ENCODE measurements around the gene OR10X1. TPM values are rescaled to one million over a fixed set of nuclear protein-coding genes. Genes with fewer than 3 reads are reported as not detected.

OR10X1 gene
- not detected in 2 replicates for total RNA-seq (2014; rRNA removed; shearing (Covaris generic))

- no peak within 1 kb of the TSS for H3K27ac ChIP-seq
- no peaks in the 10 kb centered on the region for H3K4me1 ChIP-seq
- no peaks in the 10 kb centered on the region for H3K27me3 ChIP-seq
- no peak within 1 kb of the TSS for H3K4me3 ChIP-seq
- no peak for DNase-seq
- H3K36me3 ChIP-seq, result no peaks in the 10 kb centered on the region
- H3K9me3 ChIP-seq (replicated peaks), result no peaks in the 10 kb centered on the region
Observed at GRCh38 chr1:158579733-158580132, at the start of gene OR10X1. TSS of gene OR10X1 (minus strand) at chr1:158579899. CDS start at chr1:158579899, 0 bp downstream.

- no peak overlapping the region for H3K27ac ChIP-seq
- H3K27me3 ChIP-seq, result no peaks in the 10 kb centered on the region
- no peaks in the 10 kb centered on the region for H3K36me3 ChIP-seq
- no peaks in the 10 kb centered on the region for H3K9me3 ChIP-seq (replicated peaks)
- H3K4me1 ChIP-seq, result no peaks in the 10 kb centered on the region
- DNase-seq, result no peak
- H3K4me3 ChIP-seq, result no peak overlapping the region
Observed at GRCh38 chr1:158613764-158614163, 34.1 kb upstream of the OR10X1 start.

- H3K27me3 ChIP-seq, result no peaks in the 10 kb centered on the region
- H3K9me3 ChIP-seq (replicated peaks), result no peaks in the 10 kb centered on the region
- no peak overlapping the region for H3K27ac ChIP-seq
- H3K36me3 ChIP-seq, result no peaks in the 10 kb centered on the region
- no peak for DNase-seq
- no peaks in the 10 kb centered on the region for H3K4me1 ChIP-seq
- H3K4me3 ChIP-seq, result no peak overlapping the region
Observed at GRCh38 chr1:158611916-158612315, 32.2 kb upstream of the OR10X1 start.

- DNase-seq, result no peak
- no peaks in the 10 kb centered on the region for H3K27me3 ChIP-seq
- H3K4me1 ChIP-seq, result no peaks in the 10 kb centered on the region
- no peak overlapping the region for H3K27ac ChIP-seq
- H3K4me3 ChIP-seq, result no peak overlapping the region
- H3K9me3 ChIP-seq (replicated peaks), result no peaks in the 10 kb centered on the region
- no peaks in the 10 kb centered on the region for H3K36me3 ChIP-seq
Observed at GRCh38 chr1:158607296-158607695, 27.6 kb upstream of the OR10X1 start.

GRCh38 chr1:158604968-158605367, 25.3 kb upstream of the OR10X1 start, which contains the start of gene OR10Z1:
TSS of gene OR10Z1 (plus strand) at chr1:158605268. CDS start at chr1:158606439, 1,171 bp downstream.
- no peaks in the 10 kb centered on the region for H3K4me1 ChIP-seq
- H3K36me3 ChIP-seq, result no peaks in the 10 kb centered on the region
- DNase-seq, result no peak

GRCh38 chr1:158600735-158601134, 21.0 kb upstream of the OR10X1 start:
- no peaks in the 10 kb centered on the region for H3K4me1 ChIP-seq
- no peak overlapping the region for H3K27ac ChIP-seq
- no peaks in the 10 kb centered on the region for H3K9me3 ChIP-seq (replicated peaks)
- no peaks in the 10 kb centered on the region for H3K36me3 ChIP-seq
- DNase-seq, result no peak
- H3K4me3 ChIP-seq, result no peak overlapping the region
- no peaks in the 10 kb centered on the region for H3K27me3 ChIP-seq

More at GRCh38 chr1:158604968-158605367, 25.3 kb upstream of the OR10X1 start, which contains the start of gene OR10Z1:
- H3K4me3 ChIP-seq, result no peak within 1 kb of the TSS
- no peaks in the 10 kb centered on the region for H3K27me3 ChIP-seq
- no peaks in the 10 kb centered on the region for H3K9me3 ChIP-seq (replicated peaks)
- H3K27ac ChIP-seq, result no peak within 1 kb of the TSS

GRCh38 chr1:158586942-158587341, 7.2 kb upstream of the OR10X1 start:
- DNase-seq, result no peak
- Histone ChIP-seq H3K9me3 (replicated peaks) (no peaks in the 10 kb centered on the region), H3K4me1 (no peaks in the 10 kb centered on the region), H3K4me3 (no peak overlapping the region), H3K27me3 (no peaks in the 10 kb centered on the region), H3K36me3 (no peaks in the 10 kb centered on the region), H3K27ac (no peak overlapping the region)

GRCh38 chr1:158583962-158584361, 4.3 kb upstream of the OR10X1 start:
- H3K4me3 ChIP-seq, result no peak overlapping the region
- H3K4me1 ChIP-seq, result no peaks in the 10 kb centered on the region
- H3K36me3 ChIP-seq, result no peaks in the 10 kb centered on the region
- H3K27ac ChIP-seq, result no peak overlapping the region
- no peaks in the 10 kb centered on the region for H3K9me3 ChIP-seq (replicated peaks)
- DNase-seq, result no peak
- no peaks in the 10 kb centered on the region for H3K27me3 ChIP-seq

GRCh38 chr1:158577561-158577960, 2.1 kb downstream of the OR10X1 start:
- Histone ChIP-seq H3K4me3 (no peak overlapping the region), H3K27ac (no peak overlapping the region), H3K27me3 (no peaks in the 10 kb centered on the region), H3K4me1 (no peaks in the 10 kb centered on the region), H3K9me3 (replicated peaks) (no peaks in the 10 kb centered on the region), H3K36me3 (no peaks in the 10 kb centered on the region)
- no peak for DNase-seq

GRCh38 chr1:158572226-158572625, 7.5 kb downstream of the OR10X1 start:
- Histone ChIP-seq H3K4me3 (no peak overlapping the region), H3K27me3 (no peaks in the 10 kb centered on the region), H3K27ac (no peak overlapping the region), H3K4me1 (no peaks in the 10 kb centered on the region), H3K9me3 (replicated peaks) (no peaks in the 10 kb centered on the region), H3K36me3 (no peaks in the 10 kb centered on the region)
- no peak for DNase-seq

- no peaks in the 10 kb centered on the region for H3K36me3 ChIP-seq
- no peak within 1 kb of the TSS for H3K4me3 ChIP-seq
- H3K27ac ChIP-seq, result no peak within 1 kb of the TSS
- H3K27me3 ChIP-seq, result no peaks in the 10 kb centered on the region
- no peaks in the 10 kb centered on the region for H3K4me1 ChIP-seq
- H3K9me3 ChIP-seq (replicated peaks), result no peaks in the 10 kb centered on the region
- DNase-seq, result no peak
Observed at GRCh38 chr1:158570480-158570879, 9.2 kb downstream of the OR10X1 start, which contains the start of gene OR6P1. TSS of gene OR6P1 (minus strand) at chr1:158570580. CDS start at chr1:158563604, 6,976 bp downstream.

- Histone ChIP-seq H3K4me1 (no peaks in the 10 kb centered on the region), H3K27me3 (no peaks in the 10 kb centered on the region), H3K9me3 (replicated peaks) (no peaks in the 10 kb centered on the region), H3K4me3 (no peak overlapping the region), H3K36me3 (no peaks in the 10 kb centered on the region), H3K27ac (no peak overlapping the region)
- no peak for DNase-seq
Observed at GRCh38 chr1:158564608-158565007, 15.1 kb downstream of the OR10X1 start.

- no peaks in the 10 kb centered on the region for H3K9me3 ChIP-seq (replicated peaks)
- H3K4me1 ChIP-seq, result no peaks in the 10 kb centered on the region
- no peak for DNase-seq
- no peaks in the 10 kb centered on the region for H3K27me3 ChIP-seq
- H3K36me3 ChIP-seq, result no peaks in the 10 kb centered on the region
- H3K27ac ChIP-seq, result no peak overlapping the region
- H3K4me3 ChIP-seq, result no peak overlapping the region
Observed at GRCh38 chr1:158563853-158564252, 15.8 kb downstream of the OR10X1 start.

- Histone ChIP-seq H3K36me3 (no peaks in the 10 kb centered on the region), H3K9me3 (replicated peaks) (no peaks in the 10 kb centered on the region), H3K4me3 (no peak overlapping the region), H3K27me3 (no peaks in the 10 kb centered on the region), H3K27ac (no peak overlapping the region), H3K4me1 (no peaks in the 10 kb centered on the region)
- no peak for DNase-seq
Observed at GRCh38 chr1:158559696-158560095, 20.0 kb downstream of the OR10X1 start.

- no peak within 1 kb of the TSS for H3K27ac ChIP-seq
- no peak for DNase-seq
- H3K9me3 ChIP-seq (replicated peaks), result no peaks in the 10 kb centered on the region
- no peaks in the 10 kb centered on the region for H3K27me3 ChIP-seq
- H3K4me3 ChIP-seq, result no peak within 1 kb of the TSS
- H3K4me1 ChIP-seq, result no peaks in the 10 kb centered on the region
- no peaks in the 10 kb centered on the region for H3K36me3 ChIP-seq
Observed at GRCh38 chr1:158554352-158554751, 25.3 kb downstream of the OR10X1 start, which contains the start of gene OR6Y1. TSS of gene OR6Y1 (minus strand) at chr1:158554405. CDS start at chr1:158548105, 6,300 bp downstream.

GRCh38 chr1:158552296-158552695, 27.4 kb downstream of the OR10X1 start:
- no peaks in the 10 kb centered on the region for H3K27me3 ChIP-seq
- no peak for DNase-seq
- no peak overlapping the region for H3K27ac ChIP-seq
- H3K36me3 ChIP-seq, result no peaks in the 10 kb centered on the region
- no peaks in the 10 kb centered on the region for H3K4me1 ChIP-seq
- no peak overlapping the region for H3K4me3 ChIP-seq
- no peaks in the 10 kb centered on the region for H3K9me3 ChIP-seq (replicated peaks)
